Spleen (tissue), 11 donors: ENCODE results near the gene RIMBP2. TPM values are rescaled to one million over a fixed set of nuclear protein-coding genes. Genes with fewer than 3 reads are reported as not detected.

ENCODE experiments used
- DNase-seq: peaks from one replicate; pipeline ENCODE4 v3.0.0-alpha.2; 2020
- H3K27ac ChIP-seq, 8 donors: fragments of 200-600 bp; sonication (generic) in 7 of 8; 1 replicate in 4 of 8; 2 replicates in 4 of 8; pipeline versions ENCODE4 v1.5.0 to v1.8.0; 2016 to 2021; ENCODE audit warnings: inconsistent platforms in 4 of 8, mild to moderate bottlenecking in 4 of 8, moderate library complexity in 1 of 8
- H3K27me3 ChIP-seq, 7 donors: fragments of 200-600 bp; sonication (generic) in 6 of 7; replicated peaks in 1 of 7; 1 replicate in 4 of 7; 2 replicates in 3 of 7; pipeline versions ENCODE4 v1.5.0 to v1.8.0; 2016 to 2021; ENCODE audit warnings: inconsistent platforms in 3 of 7, mild to moderate bottlenecking in 1 of 7
- H3K36me3 ChIP-seq, 6 donors: fragments of 200-600 bp; sonication (generic) in 5 of 6; 1 replicate in 4 of 6; 2 replicates in 2 of 6; pipeline versions ENCODE4 v1.5.0 to v1.8.0; 2016 to 2021; ENCODE audit warnings: inconsistent platforms in 2 of 6
- H3K4me1 ChIP-seq, 6 donors: fragments of 200-600 bp; sonication (generic) in 5 of 6; 1 replicate in 3 of 6; 2 replicates in 3 of 6; pipeline versions ENCODE4 v1.5.0 to v1.8.0; 2016 to 2021; ENCODE audit warnings: inconsistent platforms in 3 of 6
- H3K4me3 ChIP-seq, 8 donors: fragments of 200-600 bp; sonication (generic) in 7 of 8; 1 replicate in 4 of 8; 2 replicates in 4 of 8; pipeline versions ENCODE4 v1.5.0 to v1.8.0; 2016 to 2021; ENCODE audit warnings: inconsistent platforms in 4 of 8, mild to moderate bottlenecking in 4 of 8, moderate library complexity in 2 of 8
- H3K9me3 ChIP-seq, 8 donors: fragments of 200-600 bp; sonication (generic) in 7 of 8; 1 replicate in 4 of 8; 2 replicates in 4 of 8; pipeline versions ENCODE4 v1.5.0 to v1.8.0; 2016 to 2021; ENCODE audit warnings: inconsistent platforms in 4 of 8
- CTCF ChIP-seq, 11 experiments: fragments of 200-600 bp in 7 of 11; fragments of 450-650 bp in 4 of 11; sonication (generic) in 4 of 11; IDR thresholded peaks in 8 of 11; conservative IDR thresholded peaks in 3 of 11; 1 replicate in 7 of 11; 2 replicates in 4 of 11; pipeline versions ENCODE4 v1.4.0 to v1.8.0; 2016 to 2021; ENCODE audit warnings: antibody characterized with exemption in 11 of 11, inconsistent platforms in 4 of 11, mild to moderate bottlenecking in 1 of 11
- POLR2A ChIP-seq, 3 donors: fragments of 450-650 bp; IDR thresholded peaks; one replicate each; pipeline ENCODE4 v1.5.1; 2017; ENCODE audit warnings: antibody characterized with exemption in 3 of 3, mild to moderate bottlenecking in 1 of 3
- POLR2AphosphoS5 ChIP-seq, 3 donors: sonication (generic); formaldehyde crosslinking; IDR thresholded peaks; one replicate each; pipeline ENCODE4 v1.5.1; 2017; ENCODE audit warnings: antibody characterized with exemption in 3 of 3
- WGBS, 5 donors: extraction: QIAGEN DNeasy Blood & Tissue Kit in 3 of 5; methylation state at CpG; one replicate each; pipeline versions ENCODE4 v1.1.5 to v1.1.7; 2013 to 2018; 5-methylcytosine and 5-hydroxymethylcytosine counted together
- intact Hi-C: fragments of 100-400 bp; cut with DNase I; formaldehyde crosslinking; loops from one replicate; pipeline ENCODE4 v1.15.0; 2023; ENCODE audit warnings: low total_unique reads
- polyA plus RNA-seq, 3 donors: library from polyadenylated mRNA; stranded (reverse); fragments of 200-250 nt; gene quantifications; one replicate each; pipeline ENCODE4 v1.2.1, GENCODE V29; 2013
- total RNA-seq, 7 donors: library from RNA; depleted of rRNA in 3 of 7; stranded (reverse); fragments of >200 nt in 3 of 7; fragmentation: NEBNext Ultra II Directional in 4 of 7; extraction: Animal tissue kit (Norgen Biotek cat#: 25700) in 4 of 7; gene quantifications; one replicate each; pipeline versions ENCODE4 v1.1.0 to v1.2.1, GENCODE V29; 2016 to 2021
- donor health status: healthy with polysubstance abuse.
- donor health status: DM: no; HTN: no; CAD: no; lungs with moderate emphysema.
- donor health status: DM: no; HTN: no; CAD: no.
- donor health status: Bipolar disorder and iron deficiency.
- donor health status: healthy.
- donor health status: DM: no; HTN: no; CAD: no.
- donor health status: DM: yes; HTN: yes; CAD: no.

RIMBP2 gene
- total and polyA plus RNA-seq, 10 donors: 0.05 to 5.2 (median 0.95) TPM

DNA sequence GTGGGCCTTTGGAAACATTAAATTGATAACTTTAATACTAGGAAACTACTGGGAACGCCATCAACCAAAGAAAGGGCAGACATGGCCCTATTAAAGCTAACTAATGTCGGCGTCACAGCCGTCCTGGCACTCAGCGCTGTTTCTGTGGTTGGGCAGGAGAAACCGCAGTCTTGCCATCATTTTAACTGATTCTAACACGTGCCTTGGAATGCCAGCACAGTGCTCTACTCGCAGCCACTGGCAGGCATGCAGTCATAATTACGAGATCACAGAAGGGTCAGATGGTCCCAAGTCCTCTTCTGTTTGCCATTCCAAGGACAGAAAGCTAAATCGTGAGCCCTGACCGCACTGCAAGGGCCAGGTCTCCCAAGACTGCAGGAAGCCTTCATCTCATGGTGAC is 75.2 kb downstream of the RIMBP2 start:
- 87 to 93% (median 89%) methylated on average over 9 to 11 of the region's 11 CpGs for WGBS, 5 donors
- DNase-seq: no peak
- Histone ChIP-seq H3K9me3 (no peaks in the 10 kb centered on the region), H3K4me3 (no peak overlapping the region), H3K27me3 (peaks cover 0 to 1% (median 0%) of the 10 kb centered on the region in 7 donors), H3K27ac (no peak overlapping the region), H3K36me3 (no peaks in the 10 kb centered on the region), H3K4me1 (no peaks in the 10 kb centered on the region)
- intact Hi-C loops: no loop called here
- TF ChIP-seq POLR2A (IDR thresholded peaks at IDR 0.05) (no peak), CTCF (IDR thresholded peaks at IDR 0.05 in 8 of 11, conservative IDR thresholded peaks at IDR 0.05 in 3 of 11) (no peak), POLR2AphosphoS5 (IDR thresholded peaks at IDR 0.05) (no peak)

GRCh38 chr12:130640496-130640895 is 75.6 kb downstream of the RIMBP2 start:
- intact Hi-C loops: no loop called here
- no peaks in the 10 kb centered on the region for H3K9me3 ChIP-seq
- 89 to 92% (median 91%) methylated on average over 11 of the region's 11 CpGs for WGBS, 5 donors
- DNase-seq: no peak
- no peaks in the 10 kb centered on the region for H3K36me3 ChIP-seq
- peaks cover 0 to 5% (median 0%) of the 10 kb centered on the region in 7 donors for H3K27me3 ChIP-seq
- H3K27ac ChIP-seq: no peak overlapping the region
- H3K4me1 ChIP-seq: no peaks in the 10 kb centered on the region
- no peak for TF ChIP-seq POLR2AphosphoS5 (IDR thresholded peaks at IDR 0.05)
- no peak for TF ChIP-seq POLR2A (IDR thresholded peaks at IDR 0.05)
- TF ChIP-seq CTCF (IDR thresholded peaks at IDR 0.05 in 8 of 11, conservative IDR thresholded peaks at IDR 0.05 in 3 of 11): no peak
- no peak overlapping the region for H3K4me3 ChIP-seq

GRCh38 chr12:130639476-130640424 is 76.3 kb downstream of the RIMBP2 start:
- TF ChIP-seq CTCF (IDR thresholded peaks at IDR 0.05 in 8 of 11, conservative IDR thresholded peaks at IDR 0.05 in 3 of 11) (no peak), POLR2A (IDR thresholded peaks at IDR 0.05) (no peak), POLR2AphosphoS5 (IDR thresholded peaks at IDR 0.05) (no peak)
- whole genome bisulfite sequencing, 5 donors: 59 to 70% (median 62%) methylated on average over 18 of the region's 18 CpGs
- no peaks in the 10 kb centered on the region for H3K9me3 ChIP-seq
- no peak overlapping the region for H3K27ac ChIP-seq
- intact Hi-C loops: no loop called here
- H3K27me3 ChIP-seq: peaks cover 0 to 10% (median 0%) of the 10 kb centered on the region in 7 donors
- no peak for DNase-seq
- no peaks in the 10 kb centered on the region for H3K4me1 ChIP-seq
- H3K4me3 ChIP-seq: no peak overlapping the region
- H3K36me3 ChIP-seq: no peaks in the 10 kb centered on the region

DNA sequence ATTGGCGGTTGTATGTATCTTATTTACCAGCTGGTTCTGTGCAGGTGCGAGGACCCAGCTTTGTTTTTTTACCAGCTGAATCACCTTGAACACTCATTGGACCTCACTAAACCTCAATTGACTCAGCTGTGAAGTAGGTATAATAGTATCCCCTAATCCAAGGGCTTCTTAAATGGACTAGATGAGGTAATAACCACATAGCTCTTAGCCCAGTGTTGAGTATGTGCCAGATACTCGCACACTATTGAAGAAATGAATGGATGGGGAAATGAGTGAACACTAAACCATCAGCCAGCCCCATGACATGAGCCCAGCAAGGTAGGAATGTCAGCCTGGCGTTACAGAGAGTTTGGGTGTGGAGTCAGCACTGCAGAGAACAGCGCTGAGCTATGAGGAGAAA is 79.7 kb downstream of the RIMBP2 start:
- no peaks in the 10 kb centered on the region for H3K36me3 ChIP-seq
- H3K4me3 ChIP-seq: no peak overlapping the region
- WGBS, 5 donors: 79 to 95% (median 87%) methylated on average over 5 of the region's 5 CpGs
- H3K27ac ChIP-seq: no peak overlapping the region
- H3K4me1 ChIP-seq: no peaks in the 10 kb centered on the region
- intact Hi-C loops: no loop called here
- no peak for DNase-seq
- H3K9me3 ChIP-seq: no peaks in the 10 kb centered on the region
- H3K27me3 ChIP-seq: peaks cover 0 to 29% (median 0%) of the 10 kb centered on the region in 7 donors
- TF ChIP-seq POLR2A (IDR thresholded peaks at IDR 0.05) (no peak), CTCF (IDR thresholded peaks at IDR 0.05 in 8 of 11, conservative IDR thresholded peaks at IDR 0.05 in 3 of 11) (no peak), POLR2AphosphoS5 (IDR thresholded peaks at IDR 0.05) (no peak)
